ENCODE measurements around the gene TRIM6. TPM values are rescaled to one million over a fixed set of nuclear protein-coding genes. Genes with fewer than 3 reads are reported as not detected.

Gene TRIM6
- total RNA-seq, 1 experiment from 2014 or later, result 10.1 TPM

GRCh38 chr11:5620651-5621521 is 24.4 kb downstream of the TRIM6 start:
- H3K9me3 ChIP-seq (ENCODE audit: low read length), result no peaks in the 10 kb centered on the region
- peaks cover 56% of the 10 kb centered on the region for H3K4me1 ChIP-seq (ENCODE audit: insufficient read depth, low read length)
- no peaks in the 10 kb centered on the region for H3K9me2 ChIP-seq (replicated peaks; ENCODE audit: low read length)
- BruUV-seq (replicated peaks), result no TSS peak
- H4K20me1 ChIP-seq (ENCODE audit: low read length), result no peaks in the 10 kb centered on the region
- peak overlapping the region; percentile 60 for H2AFZ ChIP-seq (ENCODE audit: low read length)
- CTCF ChIA-PET, result interaction anchor here (0.7 kb wide), 1 partner anchor 21 kb away, joined by 3 read pairs; no protein-coding TSS in a partner anchor
- intact Hi-C loops (cut with micrococcal nuclease), result loop anchor here (1.0 kb wide), 3 partner anchors 19 to 63 kb away; no protein-coding TSS in a partner anchor
- peak overlapping the region; percentile 86 for H3K9ac ChIP-seq (ENCODE audit: low read length)
- H3F3A ChIP-seq (ENCODE audit: low read length, unreplicated experiment), result peaks cover 15% of the 10 kb centered on the region
- H3K79me2 ChIP-seq (ENCODE audit: low read length), result no peaks in the 10 kb centered on the region
- ATAC-seq (peak; percentile 85), DNase-seq (peak; percentile 87)
- H3K27me3 ChIP-seq (ENCODE audit: low read length), result no peaks in the 10 kb centered on the region
- H3K36me3 ChIP-seq (ENCODE audit: low read depth, low read length), result no peaks in the 10 kb centered on the region
- H3K27ac ChIP-seq (ENCODE audit: low read length), result peak overlapping the region; percentile 99
- TF ChIP-seq EZH2 (IDR thresholded peaks at IDR 0.05; ENCODE audit: low read length, unreplicated experiment) (no peak), EZH2phosphoT487 (IDR thresholded peaks at IDR 0.05; ENCODE audit: borderline replicate concordance, low read length) (no peak), CTCF (conservative IDR thresholded peaks at IDR 0.05; ENCODE audit: low read depth, low read length) (no peak)
- POLR2A ChIA-PET (ENCODE audit: unreplicated experiment), result interaction anchor here (0.6 to 1.0 kb wide), 4 partner anchors 24 to 64 kb away, joined by 3 to 4 read pairs (median 3); no protein-coding TSS in a partner anchor
- H3K4me2 ChIP-seq (ENCODE audit: low read length), result peak overlapping the region; percentile 86
- H3K4me3 ChIP-seq (ENCODE audit: low read length), result peak overlapping the region; percentile 60

GRCh38 chr11:5621580-5621979 is 25.1 kb downstream of the TRIM6 start:
- H3K4me2 ChIP-seq (ENCODE audit: low read length), result peak overlapping the region; percentile 86
- H3F3A ChIP-seq (ENCODE audit: low read length, unreplicated experiment), result peaks cover 15% of the 10 kb centered on the region
- no peaks in the 10 kb centered on the region for H3K9me3 ChIP-seq (ENCODE audit: low read length)
- H3K4me1 ChIP-seq (ENCODE audit: insufficient read depth, low read length), result peaks cover 59% of the 10 kb centered on the region
- H3K9me2 ChIP-seq (replicated peaks; ENCODE audit: low read length), result no peaks in the 10 kb centered on the region
- H3K4me3 ChIP-seq (ENCODE audit: low read length), result peak overlapping the region; percentile 60; the same call in 1 of the 2 replicates
- peak overlapping the region; percentile 86 for H3K9ac ChIP-seq (ENCODE audit: low read length)
- TF ChIP-seq CTCF (conservative IDR thresholded peaks at IDR 0.05; ENCODE audit: low read depth, low read length), result no peak
- TF ChIP-seq EZH2 (IDR thresholded peaks at IDR 0.05; ENCODE audit: low read length, unreplicated experiment), result no peak
- TF ChIP-seq EZH2phosphoT487 (IDR thresholded peaks at IDR 0.05; ENCODE audit: borderline replicate concordance, low read length), result no peak
- POLR2A ChIA-PET (ENCODE audit: unreplicated experiment), result interaction anchor here (0.6 to 1.0 kb wide), 4 partner anchors 59 to 64 kb away, joined by 3 read pairs; no protein-coding TSS in a partner anchor
- no peaks in the 10 kb centered on the region for H3K36me3 ChIP-seq (ENCODE audit: low read depth, low read length)
- DNase-seq (no peak), ATAC-seq (no peak)
- no peaks in the 10 kb centered on the region for H3K79me2 ChIP-seq (ENCODE audit: low read length)
- CTCF ChIA-PET, result interaction anchor here (0.7 kb wide), 1 partner anchor 22 kb away, joined by 3 read pairs; no protein-coding TSS in a partner anchor
- no peaks in the 10 kb centered on the region for H3K27me3 ChIP-seq (ENCODE audit: low read length)
- no peak overlapping the region for H2AFZ ChIP-seq (ENCODE audit: low read length)
- intact Hi-C loops (cut with micrococcal nuclease), result loop anchor here (1.0 kb wide), 3 partner anchors 19 to 63 kb away; no protein-coding TSS in a partner anchor
- TSS peak; percentile 29 for BruUV-seq (replicated peaks)
- H4K20me1 ChIP-seq (ENCODE audit: low read length), result no peaks in the 10 kb centered on the region
- peak overlapping the region; percentile 99 for H3K27ac ChIP-seq (ENCODE audit: low read length)

All from PC-3 (cell line).